Keratinocyte (primary cell): ENCODE data around the gene CECR2. TPM values are rescaled to one million over a fixed set of nuclear protein-coding genes. Genes with fewer than 3 reads are reported as not detected.

Source experiments
- DNase-seq: peaks from one replicate; pipeline ENCODE4 v3.0.0-alpha.2; 2011; ENCODE audit warnings: low read depth, missing footprints, low spot score
- FAIRE-seq: peaks from 2 replicates; lab custom pipeline; 2011; peaks lifted over from hg19 to GRCh38; lab: Jason Lieb, UNC
- H2AFZ ChIP-seq: 2 replicates; pipeline ENCODE4 v1.6.0; 2012; ENCODE audit warnings: low read length, control low read depth, inconsistent platforms; ENCODE audit not compliant: control insufficient read depth
- H3K27ac ChIP-seq: 2 replicates; pipeline ENCODE4 v1.5.1; 2011; ENCODE audit warnings: low read length; ENCODE audit not compliant: control insufficient read depth, insufficient read depth
- H3K27me3 ChIP-seq: 3 replicates; pipeline ENCODE4 v1.6.0; 2011; ENCODE audit warnings: low read length; ENCODE audit not compliant: control insufficient read depth, insufficient read depth; ENCODE audit errors: extremely low read depth
- H3K36me3 ChIP-seq, 2 experiments: 2 replicates in 1 of 2; 3 replicates in 1 of 2; pipeline ENCODE4 v1.5.1; 2011; ENCODE audit warnings: low read length in 2 of 2, mild to moderate bottlenecking in 1 of 2; ENCODE audit not compliant: control insufficient read depth in 2 of 2, insufficient read depth in 2 of 2; ENCODE audit errors: extremely low read depth in 1 of 2
- H3K4me1 ChIP-seq: 3 replicates; pipeline ENCODE4 v1.5.1; 2011; ENCODE audit warnings: low read length; ENCODE audit not compliant: control insufficient read depth, insufficient read depth; ENCODE audit errors: extremely low read depth
- H3K4me2 ChIP-seq: 3 replicates; pipeline ENCODE4 v1.6.0; 2011; ENCODE audit warnings: low read depth, low read length; ENCODE audit not compliant: control insufficient read depth, insufficient read depth; ENCODE audit errors: extremely low read depth
- H3K4me3 ChIP-seq, 3 experiments: fragments of 200-600 bp in 1 of 3; sonication (generic) in 1 of 3; 2 replicates in 2 of 3; 3 replicates in 1 of 3; pipeline ENCODE4 v1.5.1; 2011 to 2016; ENCODE audit warnings: low read length in 3 of 3, mild to moderate bottlenecking in 3 of 3, control low read depth in 2 of 3, inconsistent platforms in 1 of 3, low read depth in 1 of 3, mixed read lengths in 1 of 3, mixed run types in 1 of 3, moderate library complexity in 1 of 3; ENCODE audit not compliant: control insufficient read depth in 2 of 3, insufficient read depth in 2 of 3; ENCODE audit errors: extremely low read depth in 1 of 3
- H3K79me2 ChIP-seq: 2 replicates; pipeline ENCODE4 v1.6.0; 2012; ENCODE audit warnings: low read length; ENCODE audit not compliant: control insufficient read depth, insufficient read depth
- H3K9ac ChIP-seq: 3 replicates; pipeline ENCODE4 v1.6.0; 2011; ENCODE audit warnings: low read length; ENCODE audit not compliant: control insufficient read depth, insufficient read depth; ENCODE audit errors: extremely low read depth
- H3K9me1 ChIP-seq: 3 replicates; pipeline ENCODE4 v1.6.0; 2011; ENCODE audit warnings: low read length; ENCODE audit not compliant: control insufficient read depth, insufficient read depth; ENCODE audit errors: extremely low read depth
- H3K9me3 ChIP-seq: 2 replicates; pipeline ENCODE4 v1.5.1; 2012; ENCODE audit warnings: low read depth, low read length; ENCODE audit not compliant: control insufficient read depth
- H4K20me1 ChIP-seq: 3 replicates; pipeline ENCODE4 v1.6.0; 2011; ENCODE audit warnings: low read length; ENCODE audit not compliant: control insufficient read depth, insufficient read depth; ENCODE audit errors: extremely low read depth
- EZH2 ChIP-seq: IDR thresholded peaks from one replicate; pipeline ENCODE4 v1.6.1; 2012; ENCODE audit warnings: inconsistent platforms, mild to moderate bottlenecking, low read length, moderate library complexity
- dilution Hi-C: fragments of 300-500 bp; cut with MboI; formaldehyde crosslinking; loops from one replicate; pipeline ENCODE4 v1.7.0; 2020; ENCODE audit warnings: low sequenced_read_pairs; ENCODE audit not compliant: extremely low pct_ligation_motif_present
- polyA plus RNA-seq, 5 experiments: library from polyadenylated mRNA; depleted of rRNA in 3 of 5; stranded (reverse) in 3 of 5; stranded (forward) in 1 of 5; unstranded in 1 of 5; fragments of >200 nt; gene quantifications; 1 replicate in 1 of 5; 2 replicates in 3 of 5; 3 replicates in 1 of 5; pipeline versions ENCODE4 v1.2.1 to v1.2.3, GENCODE V29; 2011 to 2012; ENCODE audit warnings: missing spikeins in 2 of 5, low read depth in 1 of 5, low replicate concordance in 1 of 5
- TF ChIP-seq, protein P1 (sequence below), 3 experiments: IDR thresholded peaks in 1 of 3; conservative IDR thresholded peaks in 1 of 3; optimal IDR thresholded peaks in 1 of 3; 2 replicates in 2 of 3; 3 replicates in 1 of 3; pipeline versions ENCODE3 to v1.5.1; 2011; ENCODE audit warnings: low read length in 3 of 3, mild to moderate bottlenecking in 3 of 3, moderate library complexity in 2 of 3, control low read depth in 1 of 3, inconsistent platforms in 1 of 3; ENCODE audit not compliant: insufficient read depth in 2 of 3; ENCODE audit errors: extremely low read depth in 1 of 3

The CECR2 gene
- polyA plus RNA-seq, 1 donor (not counting 4 experiments of a cell fraction or from before 2014, with no cell fraction given): not detected

DNA sequence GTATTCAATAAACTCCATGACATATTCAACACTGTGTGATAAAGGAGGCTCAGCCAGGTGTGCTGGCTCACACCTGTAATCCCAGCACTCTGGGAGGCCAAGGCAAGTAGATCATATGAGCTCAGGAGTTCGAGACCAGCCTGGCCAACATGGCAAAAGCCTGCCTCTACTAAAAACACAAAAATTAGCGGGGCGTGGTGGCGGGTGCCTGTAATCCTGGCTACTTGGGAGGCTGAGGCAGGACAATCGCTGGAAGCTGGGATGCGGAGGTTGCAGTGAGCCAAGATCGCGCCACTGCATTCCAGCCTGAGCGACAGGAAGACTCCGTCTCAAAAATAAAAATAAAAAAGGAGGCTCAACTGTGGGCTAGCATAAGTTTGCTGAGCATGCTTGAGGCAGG is 189.9 kb downstream of the CECR2 start:
- Histone ChIP-seq H3K4me3 (no peak overlapping the region), H4K20me1 (no peaks in the 10 kb centered on the region), H3K4me1 (no peaks in the 10 kb centered on the region), H3K27ac (no peak overlapping the region), H3K27me3 (no peaks in the 10 kb centered on the region), H2AFZ (no peak overlapping the region), H3K9ac (no peak overlapping the region), H3K36me3 (no peaks in the 10 kb centered on the region), H3K9me3 (no peaks in the 10 kb centered on the region), H3K79me2 (no peaks in the 10 kb centered on the region), H3K9me1 (no peaks in the 10 kb centered on the region), H3K4me2 (no peak overlapping the region)
- TF ChIP-seq, protein P1, sequence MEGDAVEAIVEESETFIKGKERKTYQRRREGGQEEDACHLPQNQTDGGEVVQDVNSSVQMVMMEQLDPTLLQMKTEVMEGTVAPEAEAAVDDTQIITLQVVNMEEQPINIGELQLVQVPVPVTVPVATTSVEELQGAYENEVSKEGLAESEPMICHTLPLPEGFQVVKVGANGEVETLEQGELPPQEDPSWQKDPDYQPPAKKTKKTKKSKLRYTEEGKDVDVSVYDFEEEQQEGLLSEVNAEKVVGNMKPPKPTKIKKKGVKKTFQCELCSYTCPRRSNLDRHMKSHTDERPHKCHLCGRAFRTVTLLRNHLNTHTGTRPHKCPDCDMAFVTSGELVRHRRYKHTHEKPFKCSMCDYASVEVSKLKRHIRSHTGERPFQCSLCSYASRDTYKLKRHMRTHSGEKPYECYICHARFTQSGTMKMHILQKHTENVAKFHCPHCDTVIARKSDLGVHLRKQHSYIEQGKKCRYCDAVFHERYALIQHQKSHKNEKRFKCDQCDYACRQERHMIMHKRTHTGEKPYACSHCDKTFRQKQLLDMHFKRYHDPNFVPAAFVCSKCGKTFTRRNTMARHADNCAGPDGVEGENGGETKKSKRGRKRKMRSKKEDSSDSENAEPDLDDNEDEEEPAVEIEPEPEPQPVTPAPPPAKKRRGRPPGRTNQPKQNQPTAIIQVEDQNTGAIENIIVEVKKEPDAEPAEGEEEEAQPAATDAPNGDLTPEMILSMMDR (optimal IDR thresholded peaks at IDR 0.05 in 1 of 3, IDR thresholded peaks at IDR 0.05 in 1 of 3, conservative IDR thresholded peaks at IDR 0.05 in 1 of 3; ENCODE audit: extremely low read depth in 1 of 3, insufficient read depth in 2 of 3, low read length in 3 of 3): no peak
- TF ChIP-seq EZH2: no peak
- no peak for DNase-seq
- dilution Hi-C loops: no loop called here
- FAIRE-seq: no peak

DNA sequence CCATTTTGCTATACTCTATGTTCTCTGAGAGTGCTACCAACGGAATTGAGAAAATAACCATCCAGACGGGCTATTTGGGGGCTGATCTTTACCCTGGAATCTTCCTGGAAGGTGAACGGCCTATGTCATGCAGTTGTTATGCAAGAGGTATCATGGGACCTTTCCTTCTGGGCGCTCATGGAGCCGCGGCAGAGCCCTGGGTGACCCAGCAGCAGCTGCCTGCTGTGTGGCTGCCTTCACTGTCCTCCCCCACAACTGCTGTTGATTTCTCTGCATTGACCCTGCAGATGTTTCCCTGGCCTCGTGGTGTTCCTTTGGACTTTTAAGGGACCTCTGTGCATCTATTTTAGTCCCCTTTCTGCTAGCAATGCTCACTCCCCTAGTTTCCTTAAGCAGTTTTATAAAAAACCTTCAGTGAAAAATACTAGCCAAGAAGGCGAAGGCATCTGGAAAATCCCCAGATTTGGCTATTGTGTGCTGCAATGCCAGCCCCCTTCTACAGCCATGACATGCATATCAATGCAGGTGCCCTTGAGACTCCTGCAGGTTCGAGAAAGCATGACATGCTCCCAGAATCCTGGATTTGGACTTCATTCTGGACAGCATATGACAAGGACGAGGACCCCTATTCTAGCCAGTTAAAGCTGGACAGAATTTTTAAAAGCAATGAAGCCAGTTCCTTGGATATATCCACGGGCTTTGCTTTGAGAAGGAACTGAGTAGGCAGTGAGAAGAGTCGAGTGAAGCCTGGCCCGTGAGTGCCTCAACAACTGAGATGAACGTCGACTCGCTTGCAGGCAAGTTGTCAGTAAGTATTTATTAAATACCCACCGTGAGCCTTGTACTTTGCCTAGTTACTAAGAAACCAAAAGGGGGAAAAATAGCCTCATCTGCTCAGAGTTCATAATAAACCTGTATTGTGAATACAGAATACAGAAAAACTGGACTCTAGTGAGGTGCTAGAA is 193.9 kb downstream of the CECR2 start, which contains the start of gene SLC25A18:
SLC25A18 (plus strand) TSS at position 593 of the 965 bp plus-strand sequence. CDS start 16,447 bp downstream, outside the sequence.
- FAIRE-seq (no peak), DNase-seq (no peak)
- no peaks in the 10 kb centered on the region for H3K79me2 ChIP-seq
- H2AFZ ChIP-seq: no peak within 1 kb of the TSS
- H4K20me1 ChIP-seq: no peaks in the 10 kb centered on the region
- H3K27me3 ChIP-seq: no peaks in the 10 kb centered on the region
- no peaks in the 10 kb centered on the region for H3K36me3 ChIP-seq
- dilution Hi-C loops: no loop called here
- H3K27ac ChIP-seq: no peak within 1 kb of the TSS
- H3K9me3 ChIP-seq: no peaks in the 10 kb centered on the region
- no peaks in the 10 kb centered on the region for H3K9me1 ChIP-seq
- no peak for TF ChIP-seq EZH2
- TF ChIP-seq, protein P1 (optimal IDR thresholded peaks at IDR 0.05 in 1 of 3, IDR thresholded peaks at IDR 0.05 in 1 of 3, conservative IDR thresholded peaks at IDR 0.05 in 1 of 3; ENCODE audit: extremely low read depth in 1 of 3, insufficient read depth in 2 of 3, low read length in 3 of 3): no peak
- H3K4me3 ChIP-seq: no peak within 1 kb of the TSS
- H3K4me2 ChIP-seq: no peak within 1 kb of the TSS
- no peak within 1 kb of the TSS for H3K9ac ChIP-seq
- H3K4me1 ChIP-seq: no peaks in the 10 kb centered on the region
